ENCODE results near the gene RPS2.
A peak's percentile ranks its signal among the peaks of the same experiment; 100 is the strongest.

RPS2 gene

DNA sequence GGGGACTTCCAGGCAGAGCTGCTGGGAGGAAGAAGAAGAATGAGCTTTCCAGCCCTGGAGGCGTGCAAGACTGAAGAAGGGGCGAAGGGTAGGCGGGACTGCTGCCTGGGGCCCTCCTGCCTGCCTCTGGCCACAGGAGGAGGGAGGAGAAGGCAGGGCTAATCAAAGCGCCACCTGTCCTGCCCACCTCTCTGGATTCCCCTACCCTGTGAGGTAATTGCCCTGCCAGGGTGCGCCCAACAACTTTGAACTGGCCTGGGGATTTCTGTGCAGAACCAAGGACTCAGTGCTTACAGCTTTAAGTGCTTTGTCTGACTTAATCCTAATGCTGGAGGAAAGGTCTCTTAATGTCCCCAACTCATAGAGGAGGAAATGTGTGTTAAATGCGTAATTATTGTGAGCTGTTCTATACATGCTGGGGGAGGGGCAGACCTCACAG is 16.8 kb upstream of the RPS2 start, which contains the start of gene NOXO1:
NOXO1 (minus strand) TSS at position 72 of the 439 bp plus-strand sequence. CDS start 290 bp downstream, outside the sequence.
- DNase-seq (ENCODE audit: low read depth): no peak

DNA sequence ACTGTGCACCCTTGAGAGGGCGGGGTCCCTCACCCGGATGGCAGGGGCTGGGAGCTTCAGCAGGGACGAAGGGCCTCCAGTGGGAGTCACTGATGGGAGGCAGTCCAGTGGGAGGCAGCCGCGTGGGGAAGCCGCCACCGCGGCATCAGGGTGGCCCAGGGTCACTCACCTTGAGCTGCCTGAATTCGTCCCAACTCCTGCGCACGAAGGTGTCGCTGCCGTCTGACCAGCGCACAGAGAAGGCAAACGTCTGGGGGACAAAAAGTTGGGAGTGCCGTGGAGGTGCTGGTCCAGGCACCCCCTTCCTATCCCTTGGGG is 16.1 kb upstream of the RPS2 start:
- no peak for DNase-seq (ENCODE audit: low read depth)

DNA sequence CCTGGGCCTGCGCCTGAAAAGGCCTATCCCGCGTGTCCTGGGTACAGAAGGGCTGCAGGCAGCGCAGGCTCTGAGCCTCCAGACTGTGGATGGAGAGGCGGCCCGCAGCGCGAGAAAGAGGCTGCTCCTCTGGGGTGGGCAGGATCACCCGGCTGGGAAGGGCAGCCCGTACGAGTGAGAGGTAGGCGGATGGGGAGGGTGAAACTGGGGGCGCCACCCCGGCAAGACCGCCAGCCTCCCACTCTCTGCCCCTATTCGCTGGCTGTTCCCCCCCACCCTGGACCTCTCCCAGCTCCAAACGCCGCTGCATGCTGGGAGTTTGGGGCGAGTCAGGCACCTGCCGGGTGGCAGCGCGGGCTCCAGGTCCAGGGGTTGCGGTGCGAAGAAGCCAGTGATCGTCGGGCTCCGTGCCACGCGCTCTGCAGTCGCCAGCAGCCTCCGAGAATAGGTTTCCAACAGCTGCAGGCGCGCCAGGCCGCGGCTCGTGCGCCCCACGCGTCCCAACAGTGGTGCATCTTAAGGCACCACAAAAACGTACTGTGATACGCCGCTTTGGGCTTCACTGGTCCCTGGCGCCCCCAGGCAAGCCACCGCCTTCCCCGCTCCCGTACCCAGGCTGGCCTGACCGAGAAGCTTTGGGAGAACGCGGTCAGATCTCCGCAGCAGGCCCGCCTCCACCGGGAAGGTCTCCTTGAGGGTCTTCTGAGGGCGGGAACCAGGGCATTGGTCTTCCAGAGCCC is 15.6 kb upstream of the RPS2 start:
- DNase-seq (ENCODE audit: low read depth): no peak

DNA sequence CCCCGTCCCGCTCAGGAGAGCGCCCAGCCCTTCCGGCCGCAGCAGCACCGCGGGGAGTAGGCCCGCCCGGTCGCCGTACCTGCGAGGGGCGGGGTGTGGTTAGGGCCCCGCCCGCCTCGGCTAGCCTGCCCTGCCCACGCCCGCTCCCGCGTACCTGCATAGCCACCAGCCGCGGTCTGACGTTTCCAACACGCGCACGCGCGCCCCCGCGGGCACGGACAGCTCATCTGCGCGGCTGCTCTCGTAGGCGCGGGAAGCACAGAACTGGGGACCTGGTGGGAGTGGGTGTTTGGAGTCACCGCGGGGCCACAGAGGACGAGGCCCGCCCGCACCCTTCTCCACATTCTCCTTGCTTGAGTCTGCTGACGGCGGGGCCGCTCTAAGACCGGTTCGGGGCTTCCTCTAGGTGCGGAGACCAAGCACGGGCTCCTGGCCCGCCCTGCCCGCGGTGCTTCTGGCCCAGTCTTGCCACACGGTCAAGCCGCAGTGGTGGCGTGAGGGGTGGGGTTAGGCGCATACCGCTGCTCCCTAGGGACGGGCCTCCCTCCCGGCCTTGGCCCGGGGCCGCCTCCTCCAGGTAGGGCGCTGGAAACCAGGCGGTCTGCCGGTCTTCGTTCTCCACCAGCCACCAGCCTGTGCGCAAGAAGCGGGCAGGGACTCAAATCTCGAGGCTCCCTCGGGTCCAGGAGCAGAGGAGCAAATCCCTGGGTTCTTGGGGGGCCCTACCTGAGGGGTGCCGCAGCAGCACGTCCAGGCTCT is 14.8 kb upstream of the RPS2 start:
- no peak for DNase-seq (ENCODE audit: low read depth)

DNA sequence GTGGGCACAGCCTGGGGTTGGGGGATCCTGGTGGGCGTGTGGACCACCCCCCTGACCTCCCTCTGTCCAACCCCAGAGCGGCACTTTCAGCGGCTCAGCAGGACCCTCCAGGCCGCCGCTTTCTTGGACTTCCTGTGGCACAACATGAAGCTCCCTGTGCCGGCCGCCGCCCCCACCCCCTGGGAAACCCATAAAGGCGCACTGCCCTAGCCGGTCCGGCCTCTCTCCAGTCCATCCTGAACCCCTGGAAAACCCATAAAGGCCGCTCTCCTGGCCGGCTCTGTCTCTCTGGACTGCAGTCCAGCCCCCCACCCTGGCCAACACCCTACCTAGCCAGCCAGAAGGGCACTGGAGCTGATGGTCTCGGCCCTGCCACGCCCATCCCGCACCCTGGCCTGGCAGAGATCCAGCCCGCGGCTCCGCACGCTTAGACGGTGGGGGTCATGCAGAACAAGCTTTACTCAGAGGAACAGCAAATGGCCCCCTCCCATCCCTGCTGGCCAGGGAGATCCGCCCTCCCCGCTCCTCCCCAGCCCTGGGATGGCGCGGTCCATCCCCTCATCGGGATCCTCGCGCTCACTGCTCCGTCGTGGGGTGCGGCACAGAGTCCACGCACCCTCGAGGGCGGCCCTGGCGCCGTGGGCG is 14.0 kb upstream of the RPS2 start:
- DNase-seq (ENCODE audit: low read depth): no peak

DNA sequence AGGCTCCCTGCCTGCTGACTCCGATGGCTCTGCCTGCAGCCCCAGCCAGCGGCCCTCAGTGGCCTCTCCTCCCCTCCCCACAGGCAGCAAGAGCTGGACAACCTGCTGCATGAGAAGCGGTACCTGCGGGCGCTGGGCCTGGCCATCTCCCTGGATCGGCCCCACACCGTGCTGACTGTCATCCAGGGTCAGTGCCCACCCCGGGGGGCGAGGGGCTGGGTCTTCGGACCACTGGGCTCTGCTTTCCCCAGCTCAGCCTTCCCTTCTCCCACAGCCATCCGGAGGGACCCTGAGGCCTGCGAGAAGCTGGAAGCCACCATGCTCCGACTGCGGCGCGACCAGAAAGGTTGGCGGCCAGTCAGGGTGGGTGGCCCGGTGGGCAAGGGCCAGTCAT is 13.2 kb upstream of the RPS2 start:
- DNase-seq (ENCODE audit: low read depth): no peak

DNA sequence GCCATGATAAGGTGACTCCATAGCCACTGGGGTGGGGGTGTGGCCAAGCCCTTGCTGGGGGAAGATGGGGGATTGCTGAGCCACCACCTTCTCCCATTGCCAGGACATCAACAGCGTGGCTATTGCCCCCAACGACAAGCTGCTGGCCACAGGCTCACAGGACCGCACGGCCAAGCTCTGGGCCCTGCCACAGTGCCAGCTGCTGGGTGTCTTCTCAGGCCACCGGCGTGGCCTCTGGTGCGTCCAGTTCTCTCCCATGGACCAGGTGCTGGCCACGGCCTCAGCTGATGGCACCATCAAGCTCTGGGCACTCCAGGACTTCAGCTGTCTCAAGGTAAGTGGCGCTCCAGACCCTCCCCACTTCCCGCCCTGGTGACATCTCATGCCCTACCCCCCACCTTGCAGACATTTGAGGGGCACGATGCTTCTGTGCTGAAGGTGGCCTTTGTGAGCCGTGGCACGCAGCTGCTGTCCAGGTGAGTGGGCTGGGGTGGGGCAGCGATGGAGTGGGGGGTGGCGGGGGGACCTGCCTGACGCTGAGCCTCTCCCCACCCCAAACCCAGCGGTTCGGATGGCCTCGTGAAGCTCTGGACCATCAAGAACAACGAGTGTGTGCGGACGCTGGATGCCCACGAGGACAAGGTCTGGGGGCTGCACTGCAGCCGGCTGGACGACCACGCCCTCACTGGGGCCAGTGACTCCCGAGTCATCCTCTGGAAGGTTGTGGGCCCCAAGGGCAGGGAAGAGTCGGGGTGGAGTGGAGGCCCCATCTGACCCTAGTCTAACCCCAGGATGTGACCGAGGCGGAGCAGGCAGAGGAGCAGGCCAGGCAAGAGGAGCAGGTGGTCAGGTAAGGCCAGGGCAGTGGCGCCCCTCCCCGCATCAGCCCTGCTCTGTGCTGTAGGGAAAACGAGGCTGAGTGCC is 12.6 kb upstream of the RPS2 start:
- DNase-seq (ENCODE audit: low read depth): no peak

DNA sequence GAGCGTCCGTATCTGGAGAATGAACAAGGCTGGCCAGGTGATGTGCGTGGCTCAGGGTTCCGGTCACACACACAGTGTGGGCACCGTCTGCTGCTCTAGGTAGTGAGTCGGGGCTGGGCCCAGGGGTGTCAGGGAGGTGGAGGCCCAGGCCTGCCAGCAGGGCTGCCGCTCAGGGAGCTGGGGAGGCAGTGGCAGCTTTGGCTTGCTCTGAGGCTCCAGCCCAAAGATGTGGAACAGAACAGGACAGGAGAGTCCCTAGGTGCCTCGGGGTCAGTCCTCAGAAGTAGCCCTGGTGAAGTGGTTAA is 11.5 kb upstream of the RPS2 start:
- DNase-seq (ENCODE audit: low read depth): no peak

DNA sequence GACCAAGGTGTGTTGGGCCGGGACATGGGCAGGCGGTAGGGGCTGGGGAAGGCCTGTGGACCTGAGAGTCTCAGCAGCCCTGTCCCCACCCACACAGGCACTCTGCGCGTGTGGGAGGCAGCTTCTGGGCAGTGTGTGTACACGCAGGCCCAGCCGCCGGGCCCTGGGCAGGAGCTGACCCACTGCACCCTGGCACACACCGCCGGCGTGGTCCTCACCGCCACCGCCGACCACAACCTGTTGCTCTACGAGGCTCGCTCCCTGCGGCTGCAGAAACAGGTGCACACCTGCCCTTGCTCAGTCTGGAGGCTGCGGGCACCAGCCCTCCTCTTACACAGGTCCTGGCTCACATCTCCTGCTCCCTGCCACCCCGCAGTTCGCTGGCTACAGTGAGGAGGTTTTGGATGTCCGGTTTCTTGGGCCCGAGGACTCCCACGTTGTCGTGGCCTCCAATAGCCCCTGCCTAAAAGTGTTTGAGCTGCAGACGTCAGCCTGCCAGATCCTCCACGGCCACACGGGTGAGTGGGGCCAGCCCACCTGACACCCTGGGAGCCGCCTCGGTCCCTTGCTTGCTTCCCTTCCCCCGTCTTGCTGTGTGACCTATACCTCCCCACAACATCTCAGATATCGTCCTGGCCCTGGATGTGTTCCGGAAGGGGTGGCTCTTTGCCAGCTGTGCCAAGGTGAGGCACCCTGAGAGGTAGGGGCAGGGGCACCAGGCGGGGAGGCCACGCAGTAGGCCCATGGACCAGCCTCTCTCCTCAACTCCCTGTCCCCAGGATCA is 11.0 kb upstream of the RPS2 start:
- no peak for DNase-seq (ENCODE audit: low read depth)

DNA sequence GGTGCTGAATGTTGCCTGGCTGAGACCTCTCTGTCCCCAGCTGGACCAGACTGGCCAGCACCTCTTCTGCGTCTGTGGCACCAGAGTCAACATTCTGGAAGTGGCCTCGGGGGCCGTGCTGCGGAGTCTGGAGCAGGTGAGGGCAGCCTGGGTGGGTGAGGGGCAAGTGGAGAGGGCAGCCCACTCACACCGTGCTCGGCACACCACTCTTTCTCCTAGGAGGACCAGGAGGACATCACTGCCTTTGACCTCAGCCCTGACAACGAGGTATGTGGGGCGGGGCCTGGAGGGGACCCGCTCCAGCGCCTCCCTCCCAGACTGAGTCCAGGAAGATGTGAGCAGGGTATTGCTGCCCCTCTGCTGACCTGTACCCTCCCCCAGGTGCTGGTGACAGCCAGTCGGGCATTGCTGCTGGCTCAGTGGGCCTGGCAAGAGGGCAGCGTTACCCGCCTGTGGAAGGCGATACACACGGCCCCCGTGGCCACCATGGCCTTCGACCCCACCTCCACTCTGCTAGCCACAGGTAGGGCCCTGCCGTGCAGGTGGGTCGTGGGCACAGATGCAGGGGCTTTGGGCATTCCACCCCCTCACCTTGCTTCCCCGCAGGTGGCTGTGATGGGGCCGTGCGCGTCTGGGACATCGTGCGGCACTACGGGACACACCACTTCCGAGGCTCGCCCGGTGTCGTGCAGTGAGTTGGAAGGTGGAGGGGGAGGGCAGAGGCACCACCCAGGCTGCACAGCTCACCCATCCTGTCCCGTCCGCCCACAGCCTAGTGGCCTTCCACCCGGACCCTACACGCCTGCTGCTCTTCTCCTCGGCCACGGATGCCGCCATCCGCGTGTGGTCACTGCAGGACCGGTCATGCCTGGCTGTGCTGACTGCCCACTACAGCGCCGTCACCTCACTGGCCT is 9.8 kb upstream of the RPS2 start:
- DNase-seq (ENCODE audit: low read depth): no peak

DNA sequence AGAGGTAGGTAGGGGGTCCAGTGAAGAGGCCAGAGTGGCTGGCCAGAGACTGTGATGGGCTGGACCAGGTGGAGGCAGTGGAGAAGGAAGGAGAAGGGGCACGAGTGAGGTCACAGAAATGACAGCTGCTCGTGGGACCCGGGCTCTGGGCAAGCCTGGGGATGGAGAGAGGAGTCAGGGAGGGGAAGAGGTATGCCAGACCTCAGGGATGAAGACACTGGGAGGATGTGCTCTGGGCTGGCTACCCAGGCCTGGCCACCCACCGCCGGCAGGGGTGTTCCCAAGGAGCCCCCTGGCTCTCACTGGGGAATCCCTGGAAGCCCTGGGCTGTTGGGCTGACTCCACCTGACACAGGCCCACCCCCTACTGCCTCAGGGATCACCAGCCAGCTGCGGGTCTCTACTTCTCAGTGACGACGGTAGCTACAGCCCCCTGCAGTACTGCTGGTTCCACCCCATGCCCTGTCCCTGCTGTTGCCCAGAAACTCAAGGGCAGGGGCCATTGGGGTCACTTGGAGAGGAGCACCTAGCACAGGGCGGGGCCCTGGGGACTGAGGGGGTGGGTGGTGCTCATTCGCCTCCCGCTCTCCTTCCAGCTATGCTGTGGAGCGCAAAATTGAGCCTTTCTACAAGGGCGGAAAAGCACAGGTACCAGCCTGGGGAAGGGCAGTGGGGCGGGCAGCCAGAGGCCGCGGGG is 9.0 kb upstream of the RPS2 start:
- no peak for DNase-seq (ENCODE audit: low read depth)

DNA sequence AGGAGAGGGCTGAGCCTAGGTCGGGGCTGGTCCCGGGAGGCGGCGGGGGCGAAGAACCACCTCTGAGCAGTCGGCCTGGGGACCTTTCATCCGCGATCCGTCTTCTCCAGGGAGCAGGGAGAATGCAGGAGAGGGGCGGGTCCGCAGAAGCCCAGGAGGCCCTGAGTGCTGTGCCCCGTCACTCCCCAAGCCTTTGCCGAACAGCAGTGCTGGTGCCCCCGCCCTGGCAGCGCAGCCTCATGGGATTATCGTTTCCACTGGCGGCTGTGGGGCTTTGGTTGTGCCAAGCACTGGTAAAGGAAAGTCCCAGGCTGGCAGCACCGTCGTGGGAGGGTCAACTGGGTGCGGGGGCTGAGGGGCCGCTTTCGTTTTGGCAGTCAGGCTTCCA is 7.9 kb upstream of the RPS2 start:
- no peak for DNase-seq (ENCODE audit: low read depth)

DNA sequence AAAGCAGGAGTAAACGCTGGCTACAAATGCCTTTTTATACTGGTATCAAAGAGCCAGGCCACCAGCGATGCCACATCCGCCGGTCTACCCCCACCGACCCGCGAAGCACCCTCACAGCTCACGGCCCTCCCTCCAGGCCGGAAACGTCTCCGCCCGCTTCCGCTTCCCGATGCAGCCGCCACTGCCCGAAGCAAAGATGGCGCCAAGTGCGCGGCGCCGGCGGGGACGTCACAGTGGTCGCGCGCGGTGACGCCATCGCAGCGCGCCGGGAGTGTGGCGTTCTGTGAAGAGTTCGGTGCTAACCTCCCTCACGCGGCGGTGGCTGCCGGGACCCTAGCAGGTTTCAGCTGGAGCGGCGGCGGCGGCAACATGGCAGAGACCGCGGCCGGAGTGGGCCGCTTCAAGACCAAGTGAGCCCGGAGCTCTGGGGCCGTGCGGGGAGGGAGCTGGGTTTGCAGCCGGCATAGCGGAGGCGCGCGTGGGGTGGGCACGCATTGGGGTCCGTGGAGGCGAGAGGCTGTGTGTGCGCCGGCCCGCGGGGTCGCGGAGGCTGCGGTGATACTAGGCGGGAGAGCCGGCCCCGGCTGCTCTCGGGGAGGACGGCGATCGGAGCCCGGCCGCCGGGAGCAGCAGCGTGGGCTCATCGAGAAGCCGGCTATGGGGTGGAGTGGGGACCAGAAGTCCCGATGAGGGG is 7.3 kb upstream of the RPS2 start, which contains the start of gene TBL3:
TBL3 (plus strand) TSS at position 258 of the 694 bp plus-strand sequence; CDS start at position 370, 112 bp downstream.
- DNase-seq (ENCODE audit: low read depth): peak; percentile 90

DNA sequence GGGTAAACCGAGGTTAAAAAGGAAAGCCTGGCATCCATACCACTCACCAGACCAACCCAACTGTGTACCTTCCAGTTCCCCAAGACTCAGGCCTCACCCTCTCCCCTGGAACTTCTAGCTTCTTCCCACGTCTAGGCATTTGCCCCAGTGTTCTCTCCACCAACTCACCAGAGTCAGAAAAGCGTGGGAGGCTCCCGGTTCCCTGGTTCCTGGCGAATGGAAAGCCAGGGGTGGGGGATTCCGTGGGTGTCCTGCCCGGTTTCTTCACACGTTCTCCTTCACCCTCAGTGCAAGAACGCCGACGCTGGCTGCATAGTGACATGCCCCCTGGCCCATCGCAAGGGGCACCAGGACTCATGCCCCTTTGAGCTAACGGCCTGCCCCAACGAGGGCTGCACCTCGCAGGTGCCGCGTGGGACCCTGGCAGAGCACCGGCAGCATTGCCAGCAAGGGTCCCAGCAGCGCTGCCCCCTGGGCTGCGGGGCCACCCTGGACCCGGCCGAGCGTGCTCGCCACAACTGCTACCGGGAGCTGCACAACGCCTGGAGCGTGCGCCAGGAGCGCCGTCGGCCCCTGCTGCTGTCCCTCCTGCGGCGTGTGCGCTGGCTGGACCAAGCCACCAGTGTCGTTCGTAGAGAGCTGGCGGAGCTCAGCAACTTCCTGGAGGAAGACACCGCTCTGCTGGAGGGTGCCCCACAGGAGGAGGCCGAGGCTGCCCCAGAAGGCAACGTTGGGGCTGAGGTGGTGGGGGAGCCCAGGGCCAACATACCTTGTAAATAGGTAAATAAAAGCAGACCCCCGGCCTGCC is 3.7 kb upstream of the RPS2 start:
- DNase-seq (ENCODE audit: low read depth): no peak

DNA sequence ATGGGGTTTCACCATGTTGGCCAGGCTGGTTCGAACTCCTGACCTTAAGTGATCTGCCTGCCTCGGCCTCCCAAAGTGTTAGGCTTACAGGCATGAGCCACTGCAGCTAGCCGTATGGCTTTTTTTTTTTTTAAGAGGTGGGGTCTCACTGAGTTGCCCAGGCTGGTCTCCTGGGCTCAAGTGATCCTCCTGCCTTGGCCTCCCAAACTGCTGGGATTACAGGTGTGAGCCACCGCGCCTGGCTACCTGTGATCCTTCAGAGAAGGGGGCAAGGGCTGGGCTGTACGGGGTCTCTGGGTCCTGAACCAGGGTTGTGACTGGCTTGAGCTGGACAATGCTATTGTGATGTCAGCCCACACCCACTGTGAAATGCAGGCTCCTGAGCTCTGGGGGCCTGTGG is 1.8 kb upstream of the RPS2 start, which contains the start of gene RNF151:
RNF151 (plus strand) TSS at position 397 of the 400 bp plus-strand sequence. CDS start 26 bp downstream, outside the sequence.
- DNase-seq (ENCODE audit: low read depth): no peak

DNA sequence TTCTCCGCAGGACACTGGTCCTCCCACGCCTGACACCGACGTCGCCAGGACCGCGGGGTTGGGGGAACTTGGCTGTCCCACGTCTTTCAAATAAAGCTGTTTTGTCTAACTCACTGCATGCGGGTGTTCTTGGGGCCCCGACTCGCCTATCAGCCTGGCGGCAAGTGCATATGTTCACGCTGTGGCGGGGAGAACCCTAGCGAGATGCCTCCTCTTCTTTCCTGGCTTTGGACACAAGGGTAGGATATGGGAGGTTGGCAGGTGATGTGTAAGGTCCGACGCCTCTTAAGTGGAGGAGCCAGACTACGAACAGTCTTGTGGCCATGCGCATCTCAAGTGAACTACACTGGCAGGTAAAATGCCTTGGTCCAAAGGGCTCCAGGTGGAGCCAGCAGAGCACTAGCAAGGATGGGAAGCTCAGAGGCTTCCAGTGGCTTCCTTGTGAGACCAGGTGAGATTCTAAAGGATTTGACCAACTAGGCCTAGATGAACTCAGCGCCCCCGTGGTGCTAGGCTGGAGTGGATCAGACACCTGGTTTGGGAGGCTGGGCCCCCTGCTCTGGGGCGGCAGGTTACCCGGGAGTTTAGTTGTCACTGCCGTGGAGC is 873 bp upstream of the RPS2 start:
- DNase-seq (ENCODE audit: low read depth): no peak

DNA sequence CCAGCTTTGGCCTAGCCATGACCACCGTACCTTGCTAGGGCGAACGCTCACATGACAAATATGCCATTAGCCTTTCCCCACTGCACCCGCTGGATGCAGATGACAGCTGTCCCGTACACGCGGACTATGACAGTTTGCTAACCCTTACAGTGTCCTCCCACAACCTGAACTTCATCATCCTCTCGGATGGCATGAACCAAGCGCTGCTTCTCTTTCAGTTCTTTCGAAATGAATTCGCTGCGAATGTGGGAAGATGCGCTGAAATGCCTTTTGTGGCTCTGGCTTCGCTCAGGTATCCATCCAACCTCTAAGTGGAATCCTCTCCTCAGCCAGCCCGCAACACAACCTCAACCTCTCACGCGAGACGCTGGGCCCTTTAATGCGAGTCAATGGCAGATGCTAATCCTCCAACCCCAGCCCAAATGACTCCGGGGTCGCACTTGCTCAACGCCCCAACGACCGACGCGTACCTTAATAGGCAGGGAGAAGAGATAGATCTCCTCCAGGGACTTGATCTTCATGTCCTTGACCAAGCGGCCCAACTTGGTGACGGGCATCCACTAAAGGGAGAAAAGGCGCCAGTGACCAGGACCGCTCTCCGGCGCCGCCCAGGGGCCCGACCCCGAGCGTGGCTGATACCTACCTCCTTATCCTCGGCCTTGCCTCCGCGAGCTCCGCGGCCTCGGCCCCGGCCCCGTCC is 670 bp downstream of the RPS2 start:
- no peak for DNase-seq (ENCODE audit: low read depth)
